Lower lobe of right lung (tissue), 2 donors: Measurements from ENCODE around the gene DNM3. TPM values are rescaled to one million over a fixed set of nuclear protein-coding genes. Genes with fewer than 3 reads are reported as not detected.

ENCODE experiments used
- ATAC-seq, 2 donors: fragments of 200-7000 bp; cut with Tn5 transposase; one replicate each; pipeline ENCODE4 v1.9.1; 2020 to 2022; ENCODE audit warnings: mild to moderate bottlenecking in 2 of 2, moderate library complexity in 2 of 2
- DNase-seq: peaks from one replicate; pipeline ENCODE4 v3.0.0-alpha.2; 2020
- H3K27ac ChIP-seq: fragments of 200-600 bp; one replicate; pipeline ENCODE4 v1.8.0; 2022
- H3K27me3 ChIP-seq: fragments of 200-600 bp; one replicate; pipeline ENCODE4 v1.8.0; 2022; ENCODE audit warnings: low read depth
- H3K36me3 ChIP-seq: fragments of 200-600 bp; one replicate; pipeline ENCODE4 v1.8.0; 2022; ENCODE audit warnings: mild to moderate bottlenecking
- H3K4me1 ChIP-seq: fragments of 200-600 bp; one replicate; pipeline ENCODE4 v1.8.0; 2022
- H3K4me3 ChIP-seq: fragments of 200-600 bp; one replicate; pipeline ENCODE4 v1.8.0; 2022; ENCODE audit warnings: mild to moderate bottlenecking
- H3K9me3 ChIP-seq: fragments of 200-600 bp; one replicate; pipeline ENCODE4 v1.8.0; 2022
- CTCF ChIP-seq: fragments of 200-600 bp; IDR thresholded peaks from one replicate; pipeline ENCODE4 v1.8.0; 2022; ENCODE audit warnings: antibody characterized with exemption, mild to moderate bottlenecking
- intact Hi-C: fragments of 100-400 bp; cut with DNase I; formaldehyde crosslinking; loops from one replicate; pipeline ENCODE4 v1.11.0; 2022
- microRNA-seq: library from miRNA; unstranded; fragments of <30 nt; microRNA quantifications from one replicate; pipeline ENCODE4 v1.2.0, GENCODE V29; 2020; ENCODE audit warnings: borderline number of aligned reads
- total RNA-seq: library from RNA; stranded (reverse); fragmentation: NEBNext Ultra II Directional; extraction: Animal tissue kit (Norgen Biotek cat#: 25700); gene quantifications from one replicate; pipeline ENCODE4 v1.2.1, GENCODE V29; 2021
- donor health status: DM: no; HTN: yes; CAD: no; lungs with severe emphysema.

DNM3 gene
- total RNA-seq, 1 donor from 2014 or later = 12.4 TPM

GRCh38 chr1:172460887-172461315 is 619.6 kb downstream of the DNM3 start:
- no peaks in the 10 kb centered on the region for H3K4me1 ChIP-seq
- H3K27me3 ChIP-seq = no peaks in the 10 kb centered on the region
- no peak for TF ChIP-seq CTCF
- no peaks in the 10 kb centered on the region for H3K9me3 ChIP-seq
- H3K36me3 ChIP-seq = no peaks in the 10 kb centered on the region
- DNase-seq = no peak
- no peak overlapping the region for H3K27ac ChIP-seq
- intact Hi-C loops = no loop called here
- peak; percentile 37 to 71 for ATAC-seq
- no peak overlapping the region for H3K4me3 ChIP-seq

Small RNAs within 50 kb of the gene (microRNA-seq; reads per million reads assigned to microRNA genes)
- gene MIR199A2 (11.1 reads per million, percentile 15 among the genes with 10 or more reads in this experiment), gene MIR3120 (not detected)

Other genes with a start within 250 kb of the DNM3 start
- gene MYOCOS, start 219.3 kb upstream of the DNM3 start, total RNA-seq = 0.18 TPM
- gene MYOC, start 188.8 kb upstream of the DNM3 start, total RNA-seq = 3.2 TPM
- gene VAMP4, start 99.4 kb upstream of the DNM3 start, total RNA-seq = 18.8 TPM
- 25.1 TPM for gene METTL13, start 59.8 kb upstream of the DNM3 start, total RNA-seq